ENCODE data around the gene SLC7A6OS.

The SLC7A6OS gene

DNA sequence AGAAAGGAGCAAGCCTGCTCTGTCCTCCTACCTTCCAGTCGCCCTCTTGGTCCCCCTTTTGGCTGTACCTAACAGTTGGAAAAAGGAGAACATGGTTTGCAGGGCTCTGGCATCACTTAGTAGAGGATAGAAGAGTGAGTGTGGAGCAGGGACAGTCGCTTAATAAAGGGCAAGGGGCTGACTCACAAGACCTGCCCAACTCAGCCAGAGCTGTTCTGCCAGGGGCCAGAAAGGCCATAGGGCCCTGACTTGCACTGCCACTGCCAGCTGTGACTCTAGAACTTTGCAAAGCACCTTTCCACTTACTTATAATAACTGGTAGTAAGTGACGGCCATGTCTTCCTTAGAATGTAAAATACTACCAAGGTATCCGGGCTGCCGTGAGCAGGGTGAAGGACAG lies 13.6 kb upstream of the SLC7A6OS start:
- DNase-seq (ENCODE audit: low read depth) = no peak
- no peak overlapping the region for H3K4me3 ChIP-seq (ENCODE audit: control insufficient read depth, low read depth, low read length)
- TF ChIP-seq, protein P1, sequence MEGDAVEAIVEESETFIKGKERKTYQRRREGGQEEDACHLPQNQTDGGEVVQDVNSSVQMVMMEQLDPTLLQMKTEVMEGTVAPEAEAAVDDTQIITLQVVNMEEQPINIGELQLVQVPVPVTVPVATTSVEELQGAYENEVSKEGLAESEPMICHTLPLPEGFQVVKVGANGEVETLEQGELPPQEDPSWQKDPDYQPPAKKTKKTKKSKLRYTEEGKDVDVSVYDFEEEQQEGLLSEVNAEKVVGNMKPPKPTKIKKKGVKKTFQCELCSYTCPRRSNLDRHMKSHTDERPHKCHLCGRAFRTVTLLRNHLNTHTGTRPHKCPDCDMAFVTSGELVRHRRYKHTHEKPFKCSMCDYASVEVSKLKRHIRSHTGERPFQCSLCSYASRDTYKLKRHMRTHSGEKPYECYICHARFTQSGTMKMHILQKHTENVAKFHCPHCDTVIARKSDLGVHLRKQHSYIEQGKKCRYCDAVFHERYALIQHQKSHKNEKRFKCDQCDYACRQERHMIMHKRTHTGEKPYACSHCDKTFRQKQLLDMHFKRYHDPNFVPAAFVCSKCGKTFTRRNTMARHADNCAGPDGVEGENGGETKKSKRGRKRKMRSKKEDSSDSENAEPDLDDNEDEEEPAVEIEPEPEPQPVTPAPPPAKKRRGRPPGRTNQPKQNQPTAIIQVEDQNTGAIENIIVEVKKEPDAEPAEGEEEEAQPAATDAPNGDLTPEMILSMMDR (IDR thresholded peaks at IDR 0.05; ENCODE audit: control insufficient read depth, insufficient read depth, low read depth, low read length, missing control alignments) = no peak

- TF ChIP-seq, protein P1 (IDR thresholded peaks at IDR 0.05; ENCODE audit: control insufficient read depth, insufficient read depth, low read depth, low read length, missing control alignments) = no peak
- H3K4me3 ChIP-seq (ENCODE audit: control insufficient read depth, low read depth, low read length) = no peak overlapping the region
- DNase-seq (ENCODE audit: low read depth) = no peak
These were observed 8.6 kb upstream of the SLC7A6OS start for GRCh38 chr16:68319185-68319908.

- TF ChIP-seq, protein P1 (IDR thresholded peaks at IDR 0.05; ENCODE audit: control insufficient read depth, insufficient read depth, low read depth, low read length, missing control alignments) = no peak
- no peak for DNase-seq (ENCODE audit: low read depth)
- H3K4me3 ChIP-seq (ENCODE audit: control insufficient read depth, low read depth, low read length) = no peak overlapping the region
These were observed 2.4 kb upstream of the SLC7A6OS start for GRCh38 chr16:68313116-68313515.

DNA sequence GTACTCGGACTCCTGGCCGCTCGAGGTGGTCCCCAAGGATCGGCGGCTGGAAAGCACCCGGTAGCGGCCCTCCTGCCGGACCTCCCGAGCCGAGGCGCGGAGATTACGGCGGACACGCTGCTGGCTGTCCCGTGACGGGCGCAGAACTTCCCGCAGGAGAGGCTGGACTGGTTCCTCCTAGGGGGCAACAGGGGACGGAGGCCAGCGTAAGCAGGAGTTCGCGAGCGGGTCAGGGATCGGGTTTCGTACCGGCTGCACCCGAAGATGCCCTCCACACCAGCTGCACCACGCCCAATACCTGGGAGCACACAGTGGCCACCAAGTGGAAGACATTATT lies 341 bp downstream of the SLC7A6OS start:
- DNase-seq (ENCODE audit: low read depth) = no peak
- TF ChIP-seq, protein P1 (IDR thresholded peaks at IDR 0.05; ENCODE audit: control insufficient read depth, insufficient read depth, low read depth, low read length, missing control alignments) = no peak
- peak overlapping the region; percentile 61 for H3K4me3 ChIP-seq (ENCODE audit: control insufficient read depth, low read depth, low read length)

GRCh38 chr16:68309799-68310198 lies 947 bp downstream of the SLC7A6OS start:
- TF ChIP-seq, protein P1 (IDR thresholded peaks at IDR 0.05; ENCODE audit: control insufficient read depth, insufficient read depth, low read depth, low read length, missing control alignments) = no peak
- no peak for DNase-seq (ENCODE audit: low read depth)
- H3K4me3 ChIP-seq (ENCODE audit: control insufficient read depth, low read depth, low read length) = peak overlapping the region; percentile 61

DNA sequence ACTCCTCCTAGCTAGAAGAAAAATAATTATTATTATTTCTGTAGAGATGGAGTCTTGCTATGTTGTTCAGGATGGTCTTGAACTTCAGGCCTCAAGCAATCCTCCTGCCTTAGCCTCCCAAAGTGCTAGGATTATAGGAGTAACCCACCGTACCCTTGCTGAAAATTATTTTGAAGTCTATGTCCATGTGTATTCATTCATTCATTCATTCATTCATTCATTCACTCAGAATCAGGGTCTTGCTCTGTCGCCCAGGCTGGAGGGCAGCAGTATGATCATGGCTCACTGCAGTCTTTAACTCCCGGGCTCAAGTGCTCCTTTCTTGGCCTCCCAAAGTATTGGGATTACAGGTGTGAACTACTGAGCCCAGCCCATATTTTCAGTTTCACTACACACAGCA lies 4.1 kb downstream of the SLC7A6OS start:
- H3K4me3 ChIP-seq (ENCODE audit: control insufficient read depth, low read depth, low read length) = no peak overlapping the region
- DNase-seq (ENCODE audit: low read depth) = no peak
- TF ChIP-seq, protein P1 (IDR thresholded peaks at IDR 0.05; ENCODE audit: control insufficient read depth, insufficient read depth, low read depth, low read length, missing control alignments) = no peak
